Testis (tissue), 2 donors: ENCODE measurements around the gene AMBRA1.

Source experiments
- POLR2A ChIP-seq: fragments of 450-650 bp; IDR thresholded peaks from one replicate; pipeline ENCODE4 v1.6.1; 2017; ENCODE audit warnings: antibody characterized with exemption, mild to moderate bottlenecking, moderate library complexity
- TF ChIP-seq, protein P1 (sequence below), 3 experiments: fragments of 450-650 bp in 2 of 3; fragments of 200-600 bp in 1 of 3; sonication (generic) in 1 of 3; IDR thresholded peaks; one replicate each; pipeline ENCODE4 v1.5.1; 2016 to 2019; ENCODE audit warnings: antibody characterized with exemption in 3 of 3, mild to moderate bottlenecking in 2 of 3, moderate library complexity in 1 of 3

- TF ChIP-seq, protein P1, sequence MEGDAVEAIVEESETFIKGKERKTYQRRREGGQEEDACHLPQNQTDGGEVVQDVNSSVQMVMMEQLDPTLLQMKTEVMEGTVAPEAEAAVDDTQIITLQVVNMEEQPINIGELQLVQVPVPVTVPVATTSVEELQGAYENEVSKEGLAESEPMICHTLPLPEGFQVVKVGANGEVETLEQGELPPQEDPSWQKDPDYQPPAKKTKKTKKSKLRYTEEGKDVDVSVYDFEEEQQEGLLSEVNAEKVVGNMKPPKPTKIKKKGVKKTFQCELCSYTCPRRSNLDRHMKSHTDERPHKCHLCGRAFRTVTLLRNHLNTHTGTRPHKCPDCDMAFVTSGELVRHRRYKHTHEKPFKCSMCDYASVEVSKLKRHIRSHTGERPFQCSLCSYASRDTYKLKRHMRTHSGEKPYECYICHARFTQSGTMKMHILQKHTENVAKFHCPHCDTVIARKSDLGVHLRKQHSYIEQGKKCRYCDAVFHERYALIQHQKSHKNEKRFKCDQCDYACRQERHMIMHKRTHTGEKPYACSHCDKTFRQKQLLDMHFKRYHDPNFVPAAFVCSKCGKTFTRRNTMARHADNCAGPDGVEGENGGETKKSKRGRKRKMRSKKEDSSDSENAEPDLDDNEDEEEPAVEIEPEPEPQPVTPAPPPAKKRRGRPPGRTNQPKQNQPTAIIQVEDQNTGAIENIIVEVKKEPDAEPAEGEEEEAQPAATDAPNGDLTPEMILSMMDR (IDR thresholded peaks at IDR 0.05): no peak
- no peak for TF ChIP-seq POLR2A
Measured at GRCh38 chr11:46498968-46499367, 94.9 kb downstream of the AMBRA1 start.
